Nephron progenitor cell (in vitro differentiated cells): ENCODE results near the gene PRR5.

Source experiments
- DNase-seq: peaks from one replicate; pipeline ENCODE4 v3.0.0; 2021
- H3K27ac Mint-ChIP-seq: 2 replicates; pipeline ENCODE4 v1.8.0; 2021; ENCODE audit warnings: mild to moderate bottlenecking, moderate library complexity, mixed read lengths
- H3K27me3 Mint-ChIP-seq: 2 replicates; pipeline ENCODE4 v1.8.0; 2021; ENCODE audit warnings: mild to moderate bottlenecking, low read depth, mixed read lengths; ENCODE audit not compliant: poor library complexity
- H3K36me3 Mint-ChIP-seq: 2 replicates; pipeline ENCODE4 v1.8.0; 2021; ENCODE audit warnings: low read depth, mixed read lengths
- H3K4me1 Mint-ChIP-seq: 2 replicates; pipeline ENCODE4 v1.8.0; 2021; ENCODE audit warnings: mixed read lengths
- H3K4me3 Mint-ChIP-seq: 2 replicates; pipeline ENCODE4 v1.8.0; 2021; ENCODE audit warnings: mild to moderate bottlenecking, moderate library complexity, mixed read lengths
- H3K9me3 Mint-ChIP-seq: 2 replicates; pipeline ENCODE4 v1.8.0; 2021; ENCODE audit warnings: mild to moderate bottlenecking, moderate library complexity, mixed read lengths
- TF ChIP-seq, protein P1 (sequence below): fragments of 200-600 bp; sonication (generic); IDR thresholded peaks from 2 replicates; pipeline ENCODE4 v1.5.0; 2021; ENCODE audit warnings: antibody characterized with exemption

The PRR5 gene

DNA sequence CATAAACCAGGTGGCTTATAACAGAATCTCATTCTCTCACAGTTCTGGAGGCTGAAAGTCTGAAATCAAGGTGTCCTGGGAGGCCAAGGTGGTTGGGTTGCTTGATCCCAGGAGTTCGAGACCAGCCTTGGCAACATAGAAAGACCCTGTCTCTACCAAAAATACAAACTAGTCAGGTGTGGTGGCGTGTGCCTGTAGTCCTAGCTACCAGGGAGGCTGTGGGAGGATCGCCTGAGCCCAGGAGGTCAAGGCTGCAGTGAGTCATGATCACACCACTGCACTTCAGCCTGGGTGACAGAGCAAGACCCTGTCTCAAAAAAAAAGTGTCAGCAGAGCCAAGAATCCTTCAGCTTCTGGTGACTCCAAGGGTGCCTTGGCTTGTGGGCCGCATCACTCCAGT is 8.9 kb upstream of the PRR5 start:
- Mint-ChIP-seq H3K4me1 (peaks cover 16% of the 10 kb centered on the region), H3K36me3 (no peaks in the 10 kb centered on the region), H3K27me3 (peaks cover 5% of the 10 kb centered on the region), H3K4me3 (no peak overlapping the region), H3K9me3 (no peaks in the 10 kb centered on the region), H3K27ac (no peak overlapping the region)
- TF ChIP-seq, protein P1, sequence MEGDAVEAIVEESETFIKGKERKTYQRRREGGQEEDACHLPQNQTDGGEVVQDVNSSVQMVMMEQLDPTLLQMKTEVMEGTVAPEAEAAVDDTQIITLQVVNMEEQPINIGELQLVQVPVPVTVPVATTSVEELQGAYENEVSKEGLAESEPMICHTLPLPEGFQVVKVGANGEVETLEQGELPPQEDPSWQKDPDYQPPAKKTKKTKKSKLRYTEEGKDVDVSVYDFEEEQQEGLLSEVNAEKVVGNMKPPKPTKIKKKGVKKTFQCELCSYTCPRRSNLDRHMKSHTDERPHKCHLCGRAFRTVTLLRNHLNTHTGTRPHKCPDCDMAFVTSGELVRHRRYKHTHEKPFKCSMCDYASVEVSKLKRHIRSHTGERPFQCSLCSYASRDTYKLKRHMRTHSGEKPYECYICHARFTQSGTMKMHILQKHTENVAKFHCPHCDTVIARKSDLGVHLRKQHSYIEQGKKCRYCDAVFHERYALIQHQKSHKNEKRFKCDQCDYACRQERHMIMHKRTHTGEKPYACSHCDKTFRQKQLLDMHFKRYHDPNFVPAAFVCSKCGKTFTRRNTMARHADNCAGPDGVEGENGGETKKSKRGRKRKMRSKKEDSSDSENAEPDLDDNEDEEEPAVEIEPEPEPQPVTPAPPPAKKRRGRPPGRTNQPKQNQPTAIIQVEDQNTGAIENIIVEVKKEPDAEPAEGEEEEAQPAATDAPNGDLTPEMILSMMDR: no peak
- DNase-seq: no peak

DNA sequence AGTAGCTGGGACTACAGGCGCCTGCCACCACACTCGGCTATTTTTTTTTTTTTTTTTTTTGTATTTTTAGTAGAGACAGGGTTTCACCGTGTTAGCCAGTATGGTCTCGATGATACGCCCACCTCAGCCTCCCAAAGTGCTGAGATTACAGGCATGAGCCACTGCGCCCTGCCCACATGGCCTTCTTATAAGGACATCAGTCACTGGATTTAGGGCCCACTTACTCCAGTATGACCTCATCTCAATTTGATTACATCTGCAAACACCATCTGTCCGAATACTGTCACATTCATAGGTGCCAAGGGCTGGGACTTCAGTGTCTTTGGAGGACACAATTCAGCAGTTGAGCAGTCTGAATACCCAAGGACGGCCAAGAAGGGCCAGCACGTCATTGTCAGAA is 8.2 kb upstream of the PRR5 start:
- peaks cover 5% of the 10 kb centered on the region for H3K27me3 Mint-ChIP-seq
- peaks cover 18% of the 10 kb centered on the region for H3K4me1 Mint-ChIP-seq
- no peaks in the 10 kb centered on the region for H3K36me3 Mint-ChIP-seq
- no peak overlapping the region for H3K27ac Mint-ChIP-seq
- TF ChIP-seq, protein P1: no peak
- no peak for DNase-seq
- no peak overlapping the region for H3K4me3 Mint-ChIP-seq
- H3K9me3 Mint-ChIP-seq: no peaks in the 10 kb centered on the region

DNA sequence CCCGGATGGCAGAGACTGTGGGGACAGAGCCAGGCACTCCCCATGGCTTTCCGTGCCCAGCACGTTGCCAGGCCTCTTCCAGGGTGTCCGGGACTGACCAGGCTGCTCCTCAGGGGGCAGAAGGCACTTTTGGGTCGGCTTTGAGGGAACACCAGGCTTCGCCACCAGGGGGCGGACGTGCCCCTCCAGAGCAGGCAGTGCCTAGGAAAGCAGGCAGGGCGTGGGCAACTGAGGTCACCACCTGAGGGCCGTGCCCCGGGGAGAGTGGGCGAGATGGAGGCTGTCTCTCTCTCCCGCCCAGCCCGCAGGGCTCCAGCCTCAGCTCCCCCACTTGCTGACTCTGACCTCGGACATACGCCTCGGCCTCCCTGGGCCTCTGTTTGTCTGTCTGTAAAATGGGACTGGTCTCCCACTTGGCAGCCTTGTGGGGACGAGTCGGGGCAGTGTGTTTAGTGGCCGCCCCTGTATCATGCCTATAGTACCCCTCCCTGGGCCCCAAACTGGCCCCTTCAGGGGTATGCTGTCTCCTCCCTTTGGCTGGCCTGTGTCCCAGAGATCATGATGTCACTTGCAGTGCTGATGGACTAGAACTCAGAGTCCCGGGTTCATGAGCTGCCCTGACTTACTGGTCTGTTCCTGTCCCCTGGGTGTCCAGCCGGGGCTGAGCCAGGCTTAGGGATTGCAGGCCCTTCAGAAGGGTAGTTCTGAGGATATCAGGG is 4.4 kb upstream of the PRR5 start:
- DNase-seq: peak; percentile 91
- H3K4me3 Mint-ChIP-seq: no peak overlapping the region
- TF ChIP-seq, protein P1: peak; percentile 89
- no peaks in the 10 kb centered on the region for H3K36me3 Mint-ChIP-seq
- no peaks in the 10 kb centered on the region for H3K9me3 Mint-ChIP-seq
- H3K27ac Mint-ChIP-seq: peak overlapping the region; percentile 75
- peaks cover 28% of the 10 kb centered on the region for H3K4me1 Mint-ChIP-seq
- H3K27me3 Mint-ChIP-seq: peaks cover 13% of the 10 kb centered on the region

DNA sequence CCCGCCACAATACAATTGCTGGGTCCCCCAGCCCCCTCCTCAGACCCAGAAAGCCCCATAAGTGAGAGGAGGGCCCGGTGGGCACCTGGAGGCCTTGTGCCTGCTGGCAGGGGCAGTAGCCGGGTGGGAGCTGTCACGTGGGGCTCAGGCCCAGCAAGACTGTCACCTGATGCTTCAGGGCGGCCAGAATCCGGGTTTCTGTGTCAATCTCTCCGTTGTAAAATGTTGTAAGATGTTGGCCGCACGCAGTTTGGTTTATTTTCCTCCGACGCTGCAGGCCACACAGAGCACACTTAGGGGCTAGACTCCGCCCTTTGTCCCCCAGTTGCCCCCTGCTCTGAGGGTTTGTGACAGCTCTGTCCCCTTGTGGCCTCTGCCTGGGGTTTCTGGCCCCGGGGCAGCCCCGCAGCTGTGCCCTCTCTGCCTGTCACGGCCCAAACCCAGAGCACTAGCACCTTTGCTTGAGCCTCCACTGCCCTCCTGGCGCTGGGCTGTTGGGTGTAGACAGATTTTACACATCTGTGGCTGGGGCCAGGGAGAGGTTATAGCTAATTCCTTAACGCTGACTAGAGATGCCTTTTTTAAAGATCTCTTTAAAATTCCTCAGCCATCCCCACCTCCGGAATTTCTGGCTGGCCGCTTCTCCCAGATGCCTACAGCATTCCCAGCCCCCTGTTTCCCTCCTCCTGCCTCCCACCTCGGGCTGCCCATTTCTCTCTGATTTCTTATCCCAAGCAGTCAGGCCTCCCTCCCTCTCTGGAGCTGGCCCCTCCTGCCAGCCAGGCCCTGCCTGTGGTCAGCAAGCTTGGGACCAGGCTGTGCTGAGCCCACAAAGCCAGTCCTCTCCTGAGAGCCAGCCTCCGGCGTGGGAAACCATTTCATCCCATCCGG is 3.2 kb upstream of the PRR5 start:
- H3K4me3 Mint-ChIP-seq: peak overlapping the region; percentile 62
- peak; percentile 46 for DNase-seq
- H3K4me1 Mint-ChIP-seq: peaks cover 38% of the 10 kb centered on the region

DNA sequence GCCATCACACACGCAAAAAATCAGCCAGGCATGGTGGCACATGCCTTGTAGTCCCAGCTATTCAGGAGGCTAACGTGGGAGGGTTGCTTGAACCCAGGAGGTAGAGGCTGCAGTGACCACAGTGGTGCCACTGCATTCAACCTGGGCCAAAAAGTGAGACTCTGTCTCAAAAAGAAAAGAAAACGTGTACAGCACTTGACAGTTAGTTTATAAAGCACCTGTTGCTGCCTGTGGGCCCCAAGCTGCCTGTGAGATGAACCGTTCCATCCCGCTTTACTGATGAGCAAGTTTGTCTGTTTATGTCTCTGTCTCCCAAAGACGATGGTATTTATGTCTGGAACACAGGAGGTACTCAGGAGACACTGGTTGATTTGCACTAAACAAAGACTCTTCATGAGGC is 1.5 kb upstream of the PRR5 start:
- H3K4me1 Mint-ChIP-seq: peaks cover 45% of the 10 kb centered on the region
- DNase-seq: no peak
- TF ChIP-seq, protein P1: no peak
- no peak overlapping the region for H3K4me3 Mint-ChIP-seq
- no peak overlapping the region for H3K27ac Mint-ChIP-seq
- H3K36me3 Mint-ChIP-seq: no peaks in the 10 kb centered on the region
- H3K9me3 Mint-ChIP-seq: no peaks in the 10 kb centered on the region
- H3K27me3 Mint-ChIP-seq: peaks cover 33% of the 10 kb centered on the region

More for the DNA sequence above, 3.2 kb upstream of the PRR5 start:
- Mint-ChIP-seq H3K9me3 (no peaks in the 10 kb centered on the region), H3K27me3 (peaks cover 24% of the 10 kb centered on the region), H3K27ac (peak overlapping the region; percentile 89), H3K36me3 (no peaks in the 10 kb centered on the region)
- TF ChIP-seq, protein P1: no peak
